Astrocyte of the cerebellum (primary cell): ENCODE data around the gene ZCCHC3.

Source experiments
- DNase-seq: peaks from one replicate; pipeline ENCODE4 v3.0.0-alpha.2; 2011; ENCODE audit warnings: low read depth
- H3K4me3 ChIP-seq: 2 replicates; pipeline ENCODE4 v1.5.1; 2011; ENCODE audit warnings: mild to moderate bottlenecking, low read depth, low read length, moderate library complexity
- CTCF ChIP-seq: IDR thresholded peaks from 2 replicates; pipeline ENCODE4 v1.5.1; 2012; ENCODE audit warnings: low read length, low read depth, moderate library complexity, mild to moderate bottlenecking; ENCODE audit errors: missing control alignments
- in situ Hi-C: cut with HindIII; loops from 2 replicates; pipeline ENCODE4 v1.10.0; 2017; ENCODE audit warnings: low sequenced_read_pairs

The ZCCHC3 gene

GRCh38 chr20:301886-302848, 4.8 kb downstream of the ZCCHC3 start:
- H3K4me3 ChIP-seq: no peak overlapping the region
- in situ Hi-C loops: no loop called here
- DNase-seq: no peak
- TF ChIP-seq CTCF: no peak

- H3K4me3 ChIP-seq: no peak overlapping the region
- in situ Hi-C loops: no loop called here
- TF ChIP-seq CTCF: no peak
- no peak for DNase-seq
Observed at GRCh38 chr20:305745-306144, 8.4 kb downstream of the ZCCHC3 start.

- DNase-seq: no peak
- H3K4me3 ChIP-seq: no peak overlapping the region
- TF ChIP-seq CTCF: no peak
- in situ Hi-C loops: no loop called here
Observed at GRCh38 chr20:308427-309038, 11.2 kb downstream of the ZCCHC3 start.

- in situ Hi-C loops: no loop called here
- peak overlapping the region; percentile 42 for H3K4me3 ChIP-seq
- TF ChIP-seq CTCF: no peak
- no peak for DNase-seq
Observed at GRCh38 chr20:309306-309840, 12.0 kb downstream of the ZCCHC3 start.

GRCh38 chr20:309841-310644, 12.7 kb downstream of the ZCCHC3 start:
- in situ Hi-C loops: no loop called here
- peak; percentile 97 for DNase-seq
- TF ChIP-seq CTCF: no peak
- H3K4me3 ChIP-seq: peak overlapping the region; percentile 42

- TF ChIP-seq CTCF: no peak
- H3K4me3 ChIP-seq: no peak overlapping the region
- no peak for DNase-seq
- in situ Hi-C loops: no loop called here
Observed at GRCh38 chr20:310645-311044, 13.3 kb downstream of the ZCCHC3 start.
